Measurements from ENCODE around the gene UBE2M.
"Not testable (repeated sequence)": the region's sequence is repeated elsewhere in the genome, so short reads cannot be mapped to it uniquely, and the experiment has no call there.

UBE2M gene

DNA sequence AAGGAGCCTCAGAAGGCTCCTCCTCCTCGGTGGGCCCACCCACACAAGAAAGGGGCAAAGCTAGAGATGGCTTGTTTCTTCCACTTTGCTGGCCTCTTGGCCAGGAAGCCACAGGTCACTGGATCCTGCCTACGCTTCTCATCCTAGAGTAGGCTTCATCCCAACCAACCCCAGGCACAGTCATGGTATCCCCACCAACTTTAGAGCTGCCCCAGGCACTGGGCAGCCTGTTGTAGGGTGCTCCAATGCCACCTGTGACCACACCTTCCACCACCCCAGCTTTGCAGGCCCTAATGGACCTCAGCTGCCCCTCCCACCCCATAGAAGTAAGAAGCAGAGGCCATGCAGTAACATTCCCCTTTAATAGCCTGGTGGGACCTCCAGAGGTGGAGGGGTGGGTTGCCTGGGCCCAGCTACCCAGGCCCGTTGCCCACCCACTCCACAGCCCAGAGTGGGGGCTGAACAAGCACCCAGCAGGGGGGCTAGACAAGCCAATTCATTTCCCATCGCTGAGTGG, 3.0 kb downstream of the UBE2M start:
- no peak for DNase-seq

DNA sequence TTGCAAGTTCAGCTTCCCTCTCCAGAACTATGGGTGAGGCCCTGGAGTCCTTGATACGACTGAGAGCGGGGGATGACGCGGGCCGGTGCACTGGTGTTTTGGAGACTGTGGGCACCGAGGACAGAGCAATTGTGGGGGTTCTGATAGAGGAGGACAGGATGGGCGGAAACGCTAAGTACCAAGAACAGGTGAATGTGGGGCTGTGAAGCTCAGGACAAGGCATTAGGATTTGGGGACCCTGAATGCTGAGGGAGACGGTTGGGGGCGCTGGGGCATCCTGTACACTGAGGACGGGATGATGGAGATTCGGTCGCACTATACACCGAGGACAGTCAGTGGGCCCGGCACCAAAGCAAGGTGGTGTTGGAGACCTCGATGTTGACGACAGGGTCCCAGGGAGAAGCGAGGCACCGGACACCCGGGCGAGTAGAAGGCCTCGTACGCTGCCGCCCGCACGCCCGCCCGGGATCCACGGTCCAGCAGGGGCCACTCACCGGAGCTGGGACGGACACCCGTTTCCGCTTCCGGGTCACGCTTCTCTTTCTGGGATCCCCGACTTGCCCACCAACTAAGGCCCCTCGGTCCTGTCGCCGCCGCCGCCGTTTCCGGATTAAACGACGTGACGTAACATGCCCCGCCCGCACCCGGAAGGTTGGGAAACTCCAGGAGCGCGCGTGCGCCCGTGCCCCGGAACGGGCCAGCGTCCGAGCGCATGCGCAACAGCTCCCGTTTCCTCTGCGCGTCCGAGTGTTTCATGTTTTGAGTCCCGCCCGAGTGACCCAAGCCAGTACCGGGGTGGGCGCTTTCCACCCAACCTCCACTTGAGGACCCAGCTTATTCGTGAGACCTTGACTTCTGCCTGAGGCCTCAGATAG, 3.7 kb downstream of the UBE2M start, which contains the start of gene CHMP2A:
CHMP2A (minus strand) TSS at position 612 of the 875 bp plus-strand sequence. CDS start 893 bp downstream, outside the sequence.
- no peak for DNase-seq

DNA sequence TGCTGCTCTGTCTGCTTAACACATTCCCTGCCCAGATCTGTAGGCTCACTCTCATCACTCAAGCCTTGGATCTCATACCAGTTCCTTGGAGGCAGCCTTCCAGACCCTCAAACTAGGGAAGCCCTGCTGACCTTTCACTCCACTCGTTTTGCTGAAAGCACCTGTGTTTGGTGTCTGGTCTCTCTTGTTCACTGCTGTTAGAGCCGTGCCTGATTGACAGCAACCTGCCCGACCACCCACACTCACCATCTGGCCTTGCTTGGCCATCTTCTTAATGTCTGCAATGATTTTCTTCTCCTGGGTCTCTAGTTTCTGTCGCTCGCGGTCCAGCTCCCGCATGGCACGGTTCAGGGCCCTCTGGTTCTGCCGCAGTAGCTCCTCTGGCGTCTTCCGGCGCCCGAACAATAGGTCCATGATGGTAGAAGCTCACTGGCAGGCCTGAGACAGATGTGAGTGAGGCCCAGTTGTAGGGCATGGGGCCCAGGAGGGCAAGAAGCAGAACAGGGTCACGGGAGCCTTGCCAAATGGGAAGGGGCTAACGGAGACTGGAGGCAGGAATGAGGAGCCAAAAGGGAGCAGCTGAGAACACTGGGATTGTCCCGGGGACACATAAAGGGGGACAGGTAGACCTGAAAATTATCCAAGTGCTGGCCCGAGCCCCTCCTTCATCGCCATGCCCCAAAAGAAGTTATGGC, 4.5 kb downstream of the UBE2M start:
- no peak for DNase-seq

DNA sequence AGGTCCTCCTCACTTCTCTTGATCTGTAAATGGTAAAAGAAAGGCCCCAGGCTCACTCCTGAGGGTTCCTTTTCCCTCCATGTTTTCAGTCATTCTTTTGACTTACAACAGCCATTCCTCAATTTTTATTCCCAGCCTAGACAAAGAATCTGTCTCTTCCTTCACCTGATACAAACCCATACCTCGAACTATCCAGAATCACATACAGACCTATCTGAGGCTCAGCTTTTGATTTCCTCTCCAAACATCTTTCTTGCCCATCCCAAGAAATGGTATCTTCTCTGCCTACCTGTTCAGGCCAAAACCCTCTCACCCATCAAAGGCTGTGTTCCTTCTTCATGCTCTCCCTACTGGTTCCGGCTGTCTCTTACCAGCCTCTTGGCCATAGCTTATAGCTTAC, 5.8 kb downstream of the UBE2M start:
- DNase-seq: no peak

DNA sequence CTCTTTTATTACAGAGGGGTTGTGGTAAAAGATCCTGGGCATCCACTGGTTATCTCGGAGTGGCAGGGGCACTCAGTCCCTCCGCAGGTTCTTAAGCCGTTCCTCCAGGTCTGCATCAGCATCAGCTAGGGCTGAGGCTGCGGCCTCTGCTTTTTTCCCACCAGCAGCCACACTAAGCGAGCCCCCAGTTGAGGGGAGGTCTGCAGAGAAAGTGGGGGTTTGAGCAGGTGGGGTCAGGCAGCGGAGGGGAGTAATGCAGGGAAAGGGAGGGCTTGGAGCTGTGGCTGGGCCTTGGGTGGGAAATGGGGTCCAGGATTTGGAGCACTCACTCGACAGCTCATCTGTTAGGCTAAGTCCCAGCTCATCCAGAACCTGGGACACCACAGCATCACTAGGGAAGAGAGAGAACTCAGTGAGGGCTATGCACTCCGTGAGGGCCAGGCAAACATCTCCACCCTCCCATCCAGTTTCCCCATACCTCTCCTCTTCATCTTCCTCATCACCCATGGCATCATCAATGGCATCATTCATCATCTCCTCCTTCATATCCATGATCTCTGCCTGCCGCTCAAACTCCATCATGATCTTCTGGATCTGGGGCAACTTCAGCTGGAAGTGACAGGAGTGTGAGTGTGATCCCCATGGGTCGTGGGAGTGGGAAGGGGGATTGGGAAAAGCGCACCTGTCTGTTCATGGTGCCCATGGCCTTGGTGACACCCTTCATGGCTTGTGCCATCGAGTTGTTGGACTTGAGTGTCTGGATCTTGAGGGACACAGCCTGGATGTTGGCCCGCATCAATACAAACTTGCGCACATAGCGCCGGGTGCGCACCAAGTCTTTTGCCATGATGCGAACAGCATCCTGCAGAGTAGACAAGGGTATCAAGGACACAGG, 6.6 kb downstream of the UBE2M start:
- DNase-seq: no peak

DNA sequence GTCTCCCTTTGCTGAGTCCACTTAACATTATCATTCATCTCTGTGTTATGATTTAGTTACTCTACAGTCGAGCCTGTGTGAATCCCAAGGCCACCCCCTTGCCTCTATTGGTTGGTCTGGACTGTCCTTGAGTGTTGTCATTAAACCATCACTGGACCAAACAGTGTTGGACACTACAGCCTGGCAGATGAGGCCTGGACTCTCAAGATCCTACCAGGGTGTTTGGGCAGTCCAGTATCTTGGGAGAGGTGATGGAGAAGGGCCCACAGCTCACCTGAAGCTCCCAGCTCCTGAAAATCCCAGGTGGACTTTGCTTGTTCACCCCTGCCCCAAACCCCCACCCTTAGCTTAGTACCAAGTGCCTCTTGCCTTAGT, 7.3 kb downstream of the UBE2M start:
- no peak for DNase-seq

DNA sequence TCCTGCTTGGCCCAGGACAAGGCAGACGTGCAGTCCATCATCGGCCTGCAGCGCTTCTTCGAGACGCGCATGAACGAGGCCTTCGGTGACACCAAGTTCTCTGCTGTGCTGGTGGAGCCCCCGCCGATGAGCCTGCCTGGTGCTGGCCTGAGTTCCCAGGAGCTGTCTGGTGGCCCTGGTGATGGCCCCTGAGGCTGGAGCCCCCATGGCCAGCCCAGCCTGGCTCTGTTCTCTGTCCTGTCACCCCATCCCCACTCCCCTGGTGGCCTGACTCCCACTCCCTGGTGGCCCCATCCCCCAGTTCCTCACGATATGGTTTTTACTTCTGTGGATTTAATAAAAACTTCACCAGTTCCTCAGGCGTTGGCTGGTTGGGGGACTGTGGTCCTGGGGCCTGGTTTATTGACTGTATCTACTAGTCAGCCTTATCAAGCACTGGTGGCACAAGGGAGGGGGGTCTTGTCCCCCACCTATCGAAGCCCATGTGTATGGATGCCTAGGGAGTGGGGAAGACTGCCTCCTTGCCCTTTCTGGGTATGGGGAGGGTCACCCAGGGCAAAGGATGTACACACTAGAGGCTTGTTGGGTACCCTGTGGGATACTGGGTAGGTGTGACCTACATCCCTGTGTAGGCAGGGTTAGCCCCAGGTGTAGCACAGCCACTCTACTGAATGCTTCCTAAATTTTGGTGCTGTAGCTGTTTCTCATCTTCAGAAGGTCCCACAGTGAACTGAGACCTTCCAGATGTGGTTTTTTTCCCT, 7.9 kb downstream of the UBE2M start:
- no peak for DNase-seq

DNA sequence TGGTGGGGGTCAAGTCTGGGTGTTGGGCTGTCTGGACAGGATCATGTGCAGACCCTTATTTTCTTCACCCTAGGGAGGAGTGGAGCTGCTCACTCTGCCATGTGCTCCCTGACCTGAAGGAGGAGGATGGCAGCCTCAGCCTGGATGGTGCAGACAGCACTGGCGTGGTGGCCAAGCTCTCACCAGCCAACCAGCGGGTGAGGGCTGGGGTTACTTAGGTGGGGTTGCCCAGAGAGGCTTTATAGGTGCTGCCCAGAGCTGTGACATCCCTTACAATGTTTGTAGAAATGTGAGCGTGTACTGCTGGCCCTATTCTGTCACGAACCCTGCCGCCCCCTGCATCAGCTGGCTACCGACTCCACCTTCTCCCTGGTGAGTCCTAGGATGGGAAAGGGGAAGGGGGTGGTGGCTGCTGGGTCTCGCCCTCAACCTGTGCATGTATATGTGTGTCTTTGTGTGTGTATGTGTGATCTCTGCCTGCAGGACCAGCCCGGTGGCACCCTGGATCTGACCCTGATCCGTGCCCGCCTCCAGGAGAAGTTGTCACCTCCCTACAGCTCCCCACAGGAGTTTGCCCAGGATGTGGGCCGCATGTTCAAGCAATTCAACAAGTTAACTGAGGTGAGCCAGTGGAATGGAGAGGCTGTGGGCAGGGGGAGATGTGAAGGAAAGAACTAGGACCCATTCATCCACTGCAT, 8.6 kb downstream of the UBE2M start:
- DNase-seq: no peak

DNA sequence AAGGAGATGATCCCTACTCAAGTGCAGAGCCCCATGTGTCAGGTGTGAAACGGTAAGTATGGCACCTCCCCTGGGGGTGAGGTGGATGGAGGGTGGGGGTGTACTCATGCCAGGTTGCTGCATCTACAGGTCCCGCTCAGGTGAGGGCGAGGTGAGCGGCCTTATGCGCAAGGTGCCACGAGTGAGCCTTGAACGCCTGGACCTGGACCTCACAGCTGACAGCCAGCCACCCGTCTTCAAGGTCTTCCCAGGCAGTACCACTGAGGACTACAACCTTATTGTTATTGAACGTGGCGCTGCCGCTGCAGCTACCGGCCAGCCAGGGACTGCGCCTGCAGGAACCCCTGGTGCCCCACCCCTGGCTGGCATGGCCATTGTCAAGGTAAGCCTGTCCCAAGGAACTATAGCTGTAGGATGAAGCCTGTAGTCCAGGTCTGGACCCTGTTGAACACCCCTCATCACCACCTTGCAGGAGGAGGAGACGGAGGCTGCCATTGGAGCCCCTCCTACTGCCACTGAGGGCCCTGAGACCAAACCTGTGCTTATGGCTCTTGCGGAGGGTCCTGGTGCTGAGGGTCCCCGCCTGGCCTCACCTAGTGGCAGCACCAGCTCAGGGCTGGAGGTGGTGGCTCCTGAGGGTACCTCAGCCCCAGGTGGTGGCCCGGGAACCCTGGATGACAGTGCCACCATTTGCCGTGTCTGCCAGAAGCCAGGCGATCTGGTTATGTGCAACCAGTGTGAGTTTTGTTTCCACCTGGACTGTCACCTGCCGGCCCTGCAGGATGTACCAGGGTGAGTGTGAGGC, 9.3 kb downstream of the UBE2M start:
- no peak for DNase-seq

DNA sequence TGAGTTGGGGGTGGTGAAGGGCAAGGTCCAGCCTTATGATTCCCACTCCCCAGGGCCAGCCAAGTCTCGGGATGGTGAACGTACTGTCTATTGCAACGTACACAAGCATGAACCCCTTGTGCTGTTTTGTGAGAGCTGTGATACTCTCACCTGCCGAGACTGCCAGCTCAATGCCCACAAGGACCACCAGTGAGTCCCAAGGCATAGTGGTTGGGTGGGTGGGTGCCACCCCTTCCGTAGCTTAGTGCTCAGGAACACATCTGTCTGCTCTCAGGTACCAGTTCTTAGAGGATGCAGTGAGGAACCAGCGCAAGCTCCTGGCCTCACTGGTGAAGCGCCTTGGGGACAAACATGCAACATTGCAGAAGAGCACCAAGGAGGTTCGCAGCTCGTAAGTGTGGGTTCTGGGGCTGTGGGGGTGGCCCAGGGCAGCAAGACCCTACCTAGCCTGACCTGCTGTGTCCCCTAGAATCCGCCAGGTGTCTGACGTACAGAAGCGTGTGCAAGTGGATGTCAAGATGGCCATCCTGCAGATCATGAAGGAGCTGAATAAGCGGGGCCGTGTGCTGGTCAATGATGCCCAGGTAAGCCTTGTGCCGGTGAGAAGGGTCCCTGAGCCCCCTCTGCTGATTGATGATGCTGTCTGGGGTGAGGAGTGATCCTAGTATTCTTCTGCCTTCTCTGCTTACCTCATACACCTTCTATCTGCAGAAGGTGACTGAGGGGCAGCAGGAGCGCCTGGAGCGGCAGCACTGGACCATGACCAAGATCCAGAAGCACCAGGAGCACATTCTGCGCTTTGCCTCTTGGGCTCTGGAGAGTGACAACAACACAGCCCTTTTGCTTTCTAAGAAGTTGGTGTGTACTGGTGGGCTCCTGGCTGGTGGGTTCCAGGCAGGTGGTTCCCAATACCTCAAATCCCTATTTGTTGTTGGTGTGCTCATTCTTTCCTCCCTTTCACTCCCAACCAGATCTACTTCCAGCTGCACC, 10.8 kb downstream of the UBE2M start:
- no peak for DNase-seq

DNA sequence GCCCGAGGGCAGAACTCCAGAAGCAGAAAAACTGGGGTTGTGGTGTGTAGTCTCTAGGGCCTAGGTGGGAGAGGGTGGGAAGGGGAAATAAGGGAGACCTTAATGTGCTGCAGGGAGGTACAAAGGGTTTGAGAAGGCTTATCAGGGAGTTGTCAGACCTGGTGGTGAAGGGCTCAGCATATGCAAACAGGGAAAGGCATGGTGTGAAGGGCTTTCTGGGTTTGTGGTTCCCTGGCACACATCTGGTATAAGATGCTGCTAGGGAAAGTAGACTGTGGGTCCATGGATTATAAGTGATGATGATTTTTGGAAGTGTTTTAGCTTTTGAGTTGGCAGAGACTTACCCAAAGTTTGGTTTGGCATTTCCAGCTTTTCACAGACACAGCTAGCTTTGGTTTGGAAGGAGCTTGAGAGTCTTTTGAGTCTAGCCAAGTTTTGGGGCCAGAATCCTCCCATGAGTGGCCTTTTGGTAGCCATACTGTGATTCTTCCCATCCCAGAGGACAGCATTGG, 12.3 kb downstream of the UBE2M start:
- DNase-seq: no peak

DNA sequence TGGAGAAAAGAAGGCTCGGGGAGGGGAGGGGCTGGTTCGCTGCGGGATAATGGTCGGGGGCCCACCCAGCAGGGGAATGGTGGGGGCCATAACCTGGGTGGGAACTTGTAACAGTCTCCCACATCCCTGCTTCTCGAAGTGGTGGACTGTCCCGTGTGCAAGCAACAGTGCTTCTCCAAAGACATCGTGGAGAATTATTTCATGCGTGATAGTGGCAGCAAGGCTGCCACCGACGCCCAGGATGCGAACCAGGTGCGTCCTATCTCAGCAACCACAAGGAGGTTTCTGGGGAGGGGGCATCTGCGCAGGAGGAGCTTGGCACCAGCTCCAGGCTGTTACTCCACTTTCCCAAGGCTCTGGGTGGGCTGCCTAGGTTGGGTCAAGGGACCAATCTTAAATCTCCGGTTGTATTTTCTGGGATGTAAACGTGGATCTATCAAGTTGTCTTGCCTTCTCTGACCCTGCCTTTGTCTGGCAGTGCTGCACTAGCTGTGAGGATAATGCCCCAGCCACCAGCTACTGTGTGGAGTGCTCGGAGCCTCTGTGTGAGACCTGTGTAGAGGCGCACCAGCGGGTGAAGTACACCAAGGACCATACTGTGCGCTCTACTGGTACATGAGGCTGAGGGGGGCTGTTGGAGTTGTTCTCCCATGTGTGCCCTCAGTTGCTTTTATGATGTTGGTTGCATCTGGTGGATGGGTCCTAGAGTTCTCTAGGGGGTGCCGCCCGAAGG, 13.0 kb downstream of the UBE2M start:
- no peak for DNase-seq

DNA sequence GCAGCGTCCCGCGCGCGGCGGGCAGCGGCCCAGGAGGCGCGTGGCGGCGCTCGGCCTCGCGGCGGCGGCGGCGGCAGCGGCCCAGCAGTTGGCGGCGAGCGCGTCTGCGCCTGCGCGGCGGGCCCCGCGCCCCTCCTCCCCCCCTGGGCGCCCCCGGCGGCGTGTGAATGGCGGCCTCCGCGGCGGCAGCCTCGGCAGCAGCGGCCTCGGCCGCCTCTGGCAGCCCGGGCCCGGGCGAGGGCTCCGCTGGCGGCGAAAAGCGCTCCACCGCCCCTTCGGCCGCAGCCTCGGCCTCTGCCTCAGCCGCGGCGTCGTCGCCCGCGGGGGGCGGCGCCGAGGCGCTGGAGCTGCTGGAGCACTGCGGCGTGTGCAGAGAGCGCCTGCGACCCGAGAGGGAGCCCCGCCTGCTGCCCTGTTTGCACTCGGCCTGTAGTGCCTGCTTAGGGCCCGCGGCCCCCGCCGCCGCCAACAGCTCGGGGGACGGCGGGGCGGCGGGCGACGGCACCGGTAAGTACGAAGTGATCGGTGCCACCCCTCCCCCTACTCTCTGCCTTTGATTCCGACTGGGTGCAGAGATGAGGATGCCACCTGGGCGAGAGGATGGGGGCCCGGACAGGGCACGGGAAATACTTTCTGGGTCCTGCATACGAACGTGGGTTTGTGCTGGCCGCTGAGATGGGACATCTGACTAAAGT, 13.7 kb downstream of the UBE2M start:
- no peak for DNase-seq

DNA sequence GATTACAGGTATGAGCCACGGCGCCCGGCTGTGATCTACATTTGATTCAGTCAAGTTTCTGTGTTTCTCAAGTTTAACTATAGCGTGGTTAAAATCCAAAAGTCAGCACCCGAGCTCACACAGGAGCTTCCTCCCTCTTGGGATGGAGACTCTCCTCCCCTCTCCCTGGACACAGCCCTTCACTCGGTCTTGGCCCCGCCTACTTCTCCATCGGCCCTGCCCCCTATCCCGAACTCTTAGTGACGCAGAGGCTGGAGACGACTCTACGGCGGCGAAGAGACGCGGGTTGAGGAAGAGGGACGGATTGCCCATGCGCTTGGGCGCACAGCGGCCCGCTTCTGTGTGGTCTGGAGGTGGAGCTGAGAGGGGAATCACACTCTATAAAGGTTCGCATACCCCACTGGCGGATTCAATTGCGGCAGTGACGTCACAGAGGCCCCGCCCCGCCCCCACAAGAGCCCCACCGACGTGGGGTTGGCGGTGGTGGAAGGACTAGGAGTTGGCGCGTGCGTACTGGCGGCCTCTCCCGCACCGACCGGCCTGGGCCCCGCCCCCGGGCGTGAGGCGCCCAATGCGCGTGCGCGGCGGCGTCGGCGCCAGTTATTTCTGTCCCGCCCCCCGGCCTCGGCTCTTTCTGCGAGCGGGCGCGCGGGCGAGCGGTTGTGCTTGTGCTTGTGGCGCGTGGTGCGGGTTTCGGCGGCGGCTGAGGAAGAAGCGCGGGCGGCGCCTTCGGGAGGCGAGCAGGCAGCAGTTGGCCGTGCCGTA, 14.4 kb downstream of the UBE2M start, which contains the start of gene TRIM28:
TRIM28 (plus strand) TSS at position 239 of the 765 bp plus-strand sequence. CDS start 694 bp downstream, outside the sequence.
- DNase-seq: no peak

DNA sequence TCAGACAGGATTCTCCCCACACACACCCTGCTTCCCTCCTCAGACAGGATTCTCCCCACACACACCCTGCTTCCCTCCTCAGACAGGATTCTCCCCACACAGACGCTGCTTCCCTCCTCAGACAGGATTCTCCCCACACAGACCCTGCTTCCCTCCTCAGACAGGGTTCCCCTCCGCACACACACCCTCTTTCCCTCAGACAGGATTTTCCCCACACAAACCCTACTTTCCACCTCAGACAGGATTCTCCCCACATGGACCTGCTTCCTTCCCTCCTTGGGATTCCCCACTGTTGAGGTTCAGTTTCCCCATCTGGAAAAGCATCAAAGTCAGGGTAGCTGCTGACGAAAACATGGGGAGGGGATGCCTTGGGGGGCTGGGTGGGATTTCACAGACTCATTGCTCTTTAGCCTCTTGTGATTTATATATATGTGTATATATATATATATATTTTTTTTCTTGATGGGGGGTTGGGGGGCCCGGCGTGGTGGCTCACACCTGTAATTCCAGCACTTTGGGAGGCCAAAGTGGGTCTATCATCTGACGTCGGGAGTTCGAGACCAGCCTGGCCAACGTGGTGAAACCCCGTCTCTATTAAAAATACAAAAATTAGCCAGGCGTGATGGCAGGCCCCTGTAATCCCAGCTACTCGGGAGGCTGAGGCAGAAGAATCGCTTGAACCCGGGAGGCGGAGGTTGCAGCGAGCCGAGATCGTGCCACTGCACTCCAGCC, 15.6 kb downstream of the UBE2M start:
- DNase-seq: not testable (repeated sequence)

DNA sequence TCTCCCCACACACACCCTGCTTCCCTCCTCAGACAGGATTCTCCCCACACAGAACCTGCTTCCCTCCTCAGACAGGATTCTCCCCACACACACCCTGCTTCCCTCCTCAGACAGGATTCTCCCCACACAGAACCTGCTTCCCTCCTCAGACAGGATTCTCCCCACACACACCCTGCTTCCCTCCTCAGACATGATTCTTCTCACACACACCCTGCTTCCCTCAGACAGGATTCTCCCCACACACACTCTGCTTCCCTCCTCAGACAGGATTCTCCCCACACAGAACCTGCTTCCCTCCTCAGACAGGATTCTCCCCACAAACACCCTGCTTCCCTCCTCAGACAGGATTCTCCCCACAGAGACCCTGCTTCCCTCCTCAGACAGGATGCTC, 19.2 kb downstream of the UBE2M start:
- DNase-seq: not testable (repeated sequence)
